GM12892 (cell line): ENCODE data around the gene OR52M1.

Source experiments
- POLR2A ChIP-seq: IDR thresholded peaks from 2 replicates; pipeline ENCODE4 v1.6.1; 2011; ENCODE audit warnings: low read depth, low read length, control low read depth
- POLR2AphosphoS5 ChIP-seq: IDR thresholded peaks from 2 replicates; pipeline ENCODE4 v1.6.1; 2011; ENCODE audit warnings: low read depth, low read length, control low read depth
- TAF1 ChIP-seq: IDR thresholded peaks from 2 replicates; pipeline ENCODE4 v1.6.1; 2011; ENCODE audit warnings: low read depth, mild to moderate bottlenecking, control low read depth, low read length, borderline replicate concordance

- TF ChIP-seq POLR2A (no peak), TAF1 (no peak), POLR2AphosphoS5 (no peak)
These were observed 15.5 kb downstream of the OR52M1 start for GRCh38 chr11:4560467-4560866.
